Spinal cord (tissue), 10 donors: ENCODE measurements around the gene ACKR4. TPM values are rescaled to one million over a fixed set of nuclear protein-coding genes. Genes with fewer than 3 reads are reported as not detected.
"Not testable (repeated sequence)": the region's sequence is repeated elsewhere in the genome, so short reads cannot be mapped to it uniquely, and the experiment has no call there.

Source experiments
- DNase-seq, 6 donors: peaks; one replicate each; pipeline versions ENCODE4 v3.0.0 to v3.0.0-alpha.2; 2013 to 2015; ENCODE audit warnings: low spot score in 6 of 6, low read depth in 4 of 6
- H3K27ac ChIP-seq: one replicate; pipeline ENCODE4 v1.5.1; 2013; ENCODE audit warnings: low read depth, low read length, control low read depth
- H3K27me3 ChIP-seq: one replicate; pipeline ENCODE4 v1.6.1; 2013; ENCODE audit warnings: low read length; ENCODE audit not compliant: control insufficient read depth, insufficient read depth
- H3K36me3 ChIP-seq: one replicate; pipeline ENCODE4 v1.6.1; 2013; ENCODE audit warnings: low read length; ENCODE audit not compliant: control insufficient read depth, insufficient read depth
- H3K4me1 ChIP-seq: one replicate; pipeline ENCODE4 v1.6.1; 2013; ENCODE audit warnings: low read length; ENCODE audit not compliant: control insufficient read depth, insufficient read depth
- H3K4me3 ChIP-seq: one replicate; pipeline ENCODE4 v1.5.1; 2013; ENCODE audit warnings: low read depth, low read length, control low read depth
- H3K9me3 ChIP-seq: one replicate; pipeline ENCODE4 v1.6.1; 2013; ENCODE audit warnings: low read length; ENCODE audit not compliant: control insufficient read depth, insufficient read depth
- WGBS: methylation state at CpG from one replicate; pipeline ENCODE4 v1.1.5; 2013; ENCODE audit warnings: missing lambda C conversion rate; ENCODE audit not compliant: insufficient coverage; 5-methylcytosine and 5-hydroxymethylcytosine counted together
- polyA plus RNA-seq, 2 donors: library from polyadenylated mRNA; unstranded; fragments of 120-200 nt; gene quantifications; one replicate each; pipeline ENCODE4 v1.2.1, GENCODE V29; 2013; ENCODE audit not compliant: insufficient read length in 2 of 2
- total RNA-seq, 2 donors: library from RNA; depleted of rRNA in 1 of 2; stranded (reverse); fragments of 120-200 nt in 1 of 2; fragments of >200 nt in 1 of 2; gene quantifications; one replicate each; pipeline versions ENCODE4 v1.2.3 to v1.2.4, GENCODE V29; 2013 to 2014
- donor health status: healthy.

ACKR4 gene
- total and polyA plus RNA-seq, 4 donors: 0.62 to 1.8 (median 0.88) TPM

- Histone ChIP-seq H3K27me3 (no peaks in the 10 kb centered on the region), H3K4me3 (no peak overlapping the region), H3K27ac (no peak overlapping the region), H3K4me1 (no peaks in the 10 kb centered on the region), H3K9me3 (no peaks in the 10 kb centered on the region), H3K36me3 (peaks cover 8% of the 10 kb centered on the region)
- no peak for DNase-seq
- WGBS: 83% methylated on average over 1 of the region's 2 CpGs
These were observed 31.1 kb downstream of the ACKR4 start for GRCh38 chr3:132628157-132628556.

- H3K9me3 ChIP-seq: no peaks in the 10 kb centered on the region
- no peaks in the 10 kb centered on the region for H3K4me1 ChIP-seq
- H3K36me3 ChIP-seq: peaks cover 3% of the 10 kb centered on the region
- H3K27me3 ChIP-seq: no peaks in the 10 kb centered on the region
- no CpG with 5 or more reads among the region's 1 CpG for WGBS
- H3K27ac ChIP-seq: no peak overlapping the region
- no peak overlapping the region for H3K4me3 ChIP-seq
- DNase-seq: no peak
These were observed 32.9 kb downstream of the ACKR4 start for GRCh38 chr3:132629928-132630327.

GRCh38 chr3:132630612-132631011 lies 33.5 kb downstream of the ACKR4 start:
- Histone ChIP-seq H3K27me3 (no peaks in the 10 kb centered on the region), H3K9me3 (no peaks in the 10 kb centered on the region), H3K36me3 (peaks cover 6% of the 10 kb centered on the region), H3K4me1 (no peaks in the 10 kb centered on the region), H3K27ac (no peak overlapping the region), H3K4me3 (no peak overlapping the region)
- 100% methylated on average over 3 of the region's 7 CpGs for WGBS
- no peak for DNase-seq

- Histone ChIP-seq H3K27me3 (no peaks in the 10 kb centered on the region), H3K36me3 (peaks cover 5% of the 10 kb centered on the region), H3K4me1 (no peaks in the 10 kb centered on the region), H3K27ac (no peak overlapping the region), H3K4me3 (no peak overlapping the region), H3K9me3 (no peaks in the 10 kb centered on the region)
- DNase-seq: no peak
These were observed 38.0 kb downstream of the ACKR4 start for GRCh38 chr3:132635052-132635451.

GRCh38 chr3:132637590-132637989 lies 40.5 kb downstream of the ACKR4 start:
- no peaks in the 10 kb centered on the region for H3K9me3 ChIP-seq
- no CpG with 5 or more reads among the region's 1 CpG for WGBS
- no peaks in the 10 kb centered on the region for H3K4me1 ChIP-seq
- no peak for DNase-seq
- H3K27me3 ChIP-seq: no peaks in the 10 kb centered on the region
- no peak overlapping the region for H3K27ac ChIP-seq
- no peak overlapping the region for H3K4me3 ChIP-seq
- H3K36me3 ChIP-seq: peaks cover 6% of the 10 kb centered on the region

- Histone ChIP-seq H3K27me3 (no peaks in the 10 kb centered on the region), H3K27ac (no peak overlapping the region), H3K4me1 (no peaks in the 10 kb centered on the region), H3K9me3 (no peaks in the 10 kb centered on the region), H3K4me3 (no peak overlapping the region), H3K36me3 (peaks cover 6% of the 10 kb centered on the region)
- DNase-seq: no peak
These were observed 41.6 kb downstream of the ACKR4 start for GRCh38 chr3:132638706-132639105.

GRCh38 chr3:132641427-132641826 lies 44.4 kb downstream of the ACKR4 start:
- H3K9me3 ChIP-seq, H3K4me3 ChIP-seq, H3K4me1 ChIP-seq, H3K36me3 ChIP-seq, H3K27me3 ChIP-seq, H3K27ac ChIP-seq, DNase-seq: not testable (repeated sequence)
- WGBS: 88% methylated on average over 2 of the region's 2 CpGs

GRCh38 chr3:132641837-132642538 lies 44.9 kb downstream of the ACKR4 start:
- Histone ChIP-seq H3K27me3 (no peaks in the 10 kb centered on the region), H3K4me3 (no peak overlapping the region), H3K9me3 (no peaks in the 10 kb centered on the region), H3K36me3 (peaks cover 3% of the 10 kb centered on the region), H3K27ac (no peak overlapping the region), H3K4me1 (no peaks in the 10 kb centered on the region)
- 100% methylated on average over 1 of the region's 5 CpGs for WGBS
- DNase-seq: peak in 3 of 6 donors; percentile 29 to 81 (median 60)

GRCh38 chr3:132642539-132642847 lies 45.4 kb downstream of the ACKR4 start:
- H3K27me3 ChIP-seq: no peaks in the 10 kb centered on the region
- H3K4me1 ChIP-seq: no peaks in the 10 kb centered on the region
- WGBS: no CpG with 5 or more reads among the region's 2 CpGs
- H3K4me3 ChIP-seq: no peak overlapping the region
- no peak for DNase-seq
- no peaks in the 10 kb centered on the region for H3K9me3 ChIP-seq
- no peak overlapping the region for H3K27ac ChIP-seq
- H3K36me3 ChIP-seq: peaks cover 3% of the 10 kb centered on the region

- no peaks in the 10 kb centered on the region for H3K27me3 ChIP-seq
- WGBS: 90% methylated on average over 2 of the region's 2 CpGs
- DNase-seq: no peak
- no peaks in the 10 kb centered on the region for H3K4me1 ChIP-seq
- no peak overlapping the region for H3K27ac ChIP-seq
- no peak overlapping the region for H3K4me3 ChIP-seq
- H3K36me3 ChIP-seq: peaks cover 3% of the 10 kb centered on the region
- no peaks in the 10 kb centered on the region for H3K9me3 ChIP-seq
These were observed 46.3 kb downstream of the ACKR4 start for GRCh38 chr3:132643366-132643765.
